D721Med (cell line): ENCODE measurements around the gene SNRPN.
A peak's percentile ranks its signal among the peaks of the same experiment; 100 is the strongest.

Experiments
- DNase-seq: peaks from one replicate; pipeline ENCODE4 v3.0.0; 2011; ENCODE audit warnings: low spot score; ENCODE audit not compliant: insufficient read length
- FAIRE-seq: peaks from 2 replicates; lab custom pipeline; 2011; peaks lifted over from hg19 to GRCh38; lab: Jason Lieb, UNC
- CTCF ChIP-seq: IDR thresholded peaks from 2 replicates; pipeline ENCODE4 v1.5.1; 2012; ENCODE audit warnings: mild to moderate bottlenecking, control low read depth; ENCODE audit not compliant: insufficient read depth; ENCODE audit errors: missing control alignments

Gene SNRPN

GRCh38 chr15:24956111-24956838 lies 1.5 kb downstream of the SNRPN start:
- FAIRE-seq (no peak), DNase-seq (peak; percentile 23)
- no peak for TF ChIP-seq CTCF

- FAIRE-seq = no peak
- DNase-seq = no peak
Measured at GRCh38 chr15:24957691-24958090, 2.9 kb downstream of the SNRPN start.

DNA sequence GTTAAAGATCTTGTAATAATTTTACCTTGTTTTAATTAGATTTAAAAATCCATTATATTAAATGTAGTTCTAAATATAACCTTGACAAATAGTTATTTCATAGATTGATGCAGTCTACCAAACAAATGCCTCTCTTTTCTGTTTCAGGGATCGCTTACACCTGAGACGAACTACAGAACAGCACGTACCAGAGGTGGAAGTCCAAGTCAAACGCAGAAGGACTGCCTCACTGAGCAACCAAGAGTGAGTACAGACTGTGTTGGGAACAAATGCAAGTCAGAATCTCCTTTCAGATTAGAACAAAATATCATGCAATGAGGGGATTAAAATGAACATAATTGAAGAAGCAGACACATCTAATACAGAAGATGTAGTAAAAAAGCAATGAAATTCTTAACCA lies 7.2 kb downstream of the SNRPN start:
- TF ChIP-seq CTCF = no peak
- FAIRE-seq (no peak), DNase-seq (no peak)

More at GRCh38 chr15:24957691-24958090, 2.9 kb downstream of the SNRPN start:
- no peak for TF ChIP-seq CTCF

- no peak for FAIRE-seq
- no peak for DNase-seq
- no peak for TF ChIP-seq CTCF
Measured at GRCh38 chr15:24962880-24963279, 8.1 kb downstream of the SNRPN start.

- DNase-seq = no peak
- TF ChIP-seq CTCF = no peak
- no peak for FAIRE-seq
Measured at GRCh38 chr15:24966364-24967103, 11.7 kb downstream of the SNRPN start.

DNA sequence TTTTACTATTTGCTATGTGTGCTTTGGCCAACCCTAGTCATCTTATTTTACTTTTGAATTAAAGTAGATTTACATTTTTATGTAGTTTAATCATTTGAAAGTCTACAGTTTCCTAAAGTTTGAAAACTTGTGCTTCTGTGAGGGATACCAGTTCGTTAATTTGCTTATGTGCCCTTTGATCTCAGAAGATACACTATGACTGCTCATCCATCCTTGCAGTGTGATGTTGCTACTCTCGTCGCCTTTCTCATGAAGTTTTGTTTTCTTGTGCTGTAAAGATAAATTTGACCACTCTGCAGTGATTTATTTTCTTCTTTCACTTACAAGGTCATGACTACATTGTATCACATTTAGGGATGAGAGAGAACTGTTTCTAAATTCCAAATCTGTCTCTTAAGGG lies 16.3 kb downstream of the SNRPN start:
- FAIRE-seq (no peak), DNase-seq (no peak)

More for the DNA sequence above, 16.3 kb downstream of the SNRPN start:
- TF ChIP-seq CTCF = no peak
